SU-DHL-6 (cell line): ENCODE measurements around the gene PRKCE.

Experiments used
- EZH2phosphoT487 ChIP-seq: fragments of 200-600 bp; sonication (generic), shearing (Covaris generic); conservative IDR thresholded peaks from 2 replicates; pipeline ENCODE4 v1.6.1; 2018; ENCODE audit warnings: mild to moderate bottlenecking, antibody characterized with exemption, low read length, moderate library complexity, mixed read lengths
- TF ChIP-seq, protein P1 (sequence below): fragments of 200-600 bp; sonication (generic); IDR thresholded peaks from one replicate; pipeline ENCODE4 v1.5.1; 2017; ENCODE audit warnings: antibody characterized with exemption, mild to moderate bottlenecking, low read length, moderate library complexity; ENCODE audit not compliant: insufficient read depth, poor library complexity, severe bottlenecking

DNA sequence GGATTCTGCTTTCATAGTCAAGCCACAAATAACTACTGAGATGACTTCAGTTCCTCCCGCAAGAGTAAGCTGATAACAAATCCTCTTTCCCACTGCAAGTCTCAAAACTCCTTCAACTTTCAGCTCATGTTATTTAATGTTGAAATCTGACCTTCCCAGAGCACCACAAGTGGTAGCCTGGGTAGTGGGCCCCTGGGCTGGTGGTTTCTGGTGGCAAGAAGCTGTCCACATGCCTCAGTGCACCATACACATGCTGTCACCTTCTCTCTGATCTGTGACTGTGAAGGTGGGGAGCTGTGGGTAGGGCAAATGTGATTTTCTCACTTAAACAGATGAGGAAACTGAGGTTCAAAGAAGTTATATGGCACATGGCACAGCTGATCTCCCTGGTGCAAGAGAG lies 399.6 kb downstream of the PRKCE start:
- TF ChIP-seq, protein P1, sequence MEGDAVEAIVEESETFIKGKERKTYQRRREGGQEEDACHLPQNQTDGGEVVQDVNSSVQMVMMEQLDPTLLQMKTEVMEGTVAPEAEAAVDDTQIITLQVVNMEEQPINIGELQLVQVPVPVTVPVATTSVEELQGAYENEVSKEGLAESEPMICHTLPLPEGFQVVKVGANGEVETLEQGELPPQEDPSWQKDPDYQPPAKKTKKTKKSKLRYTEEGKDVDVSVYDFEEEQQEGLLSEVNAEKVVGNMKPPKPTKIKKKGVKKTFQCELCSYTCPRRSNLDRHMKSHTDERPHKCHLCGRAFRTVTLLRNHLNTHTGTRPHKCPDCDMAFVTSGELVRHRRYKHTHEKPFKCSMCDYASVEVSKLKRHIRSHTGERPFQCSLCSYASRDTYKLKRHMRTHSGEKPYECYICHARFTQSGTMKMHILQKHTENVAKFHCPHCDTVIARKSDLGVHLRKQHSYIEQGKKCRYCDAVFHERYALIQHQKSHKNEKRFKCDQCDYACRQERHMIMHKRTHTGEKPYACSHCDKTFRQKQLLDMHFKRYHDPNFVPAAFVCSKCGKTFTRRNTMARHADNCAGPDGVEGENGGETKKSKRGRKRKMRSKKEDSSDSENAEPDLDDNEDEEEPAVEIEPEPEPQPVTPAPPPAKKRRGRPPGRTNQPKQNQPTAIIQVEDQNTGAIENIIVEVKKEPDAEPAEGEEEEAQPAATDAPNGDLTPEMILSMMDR: no peak
- TF ChIP-seq EZH2phosphoT487: no peak
